ENCODE results near the gene CTXN1.

CTXN1 gene

DNA sequence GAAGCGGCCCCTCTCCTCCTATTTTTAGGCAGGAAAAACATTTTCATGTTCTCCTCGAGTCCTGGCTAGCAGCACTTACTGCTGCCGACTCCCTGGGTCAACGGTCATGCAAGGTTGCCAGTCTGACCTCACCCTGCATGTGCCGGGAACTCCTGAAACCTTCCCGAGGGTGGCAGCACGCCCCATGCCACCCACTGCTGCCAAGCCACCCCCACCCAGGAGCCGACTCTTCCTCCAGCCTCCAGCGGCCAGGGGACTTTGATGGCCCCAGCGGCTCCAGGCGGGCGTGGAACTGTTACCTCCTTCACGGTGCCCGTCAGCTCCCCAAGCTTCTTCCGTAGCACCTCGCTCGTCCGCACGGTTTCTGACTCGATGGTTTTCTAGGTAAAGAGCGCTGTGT, 8.8 kb upstream of the CTXN1 start:
- Histone ChIP-seq H3K4me3 (ENCODE audit: insufficient read depth in 1 of 2, low read depth in 1 of 2, low read length in 2 of 2) (no peak overlapping the region), H3K4me2 (ENCODE audit: low read length, poor library complexity, severe bottlenecking) (no peak overlapping the region), H2BK120ac (ENCODE audit: low read depth, low read length) (no peak overlapping the region), H3K18ac (ENCODE audit: low read depth in 1 of 2, low read length in 2 of 2) (no peak overlapping the region), H3K79me1 (replicated peaks; ENCODE audit: low read length, poor library complexity, severe bottlenecking) (peaks cover 26% of the 10 kb centered on the region), H2AK5ac (ENCODE audit: low read length, severe bottlenecking) (no peak overlapping the region), H3K9ac (ENCODE audit: low read length) (no peak overlapping the region), H3K23ac (ENCODE audit: low read length in 2 of 2) (no peak overlapping the region), H3K9me3 (ENCODE audit: control insufficient read depth, low read length) (no peaks in the 10 kb centered on the region), H2AFZ (ENCODE audit: low read depth, low read length) (no peak overlapping the region), H2BK5ac (ENCODE audit: low read depth, low read length, poor library complexity, severe bottlenecking) (no peak overlapping the region), H3K4ac (ENCODE audit: low read depth in 1 of 2, low read length in 2 of 2) (no peak overlapping the region), H3K27ac (ENCODE audit: low read length, poor library complexity, severe bottlenecking) (no peak overlapping the region), H4K91ac (ENCODE audit: low read length) (no peak overlapping the region), H3K36me3 (ENCODE audit: control insufficient read depth in 1 of 2, insufficient read depth in 2 of 2, low read depth in 1 of 2, low read length in 2 of 2) (peaks cover 80 to 83% of the 10 kb centered on the region in 2 experiments), H3K14ac (ENCODE audit: low read length in 2 of 2) (no peak overlapping the region), H3K27me3 (ENCODE audit: control insufficient read depth in 1 of 2, insufficient read depth in 1 of 2, low read length in 2 of 2) (no peaks in the 10 kb centered on the region), H4K8ac (ENCODE audit: low read length) (no peak overlapping the region), H3K4me1 (ENCODE audit: control insufficient read depth, insufficient read depth, low read depth, low read length) (peaks cover 5% of the 10 kb centered on the region), H2BK15ac (ENCODE audit: low read depth, poor library complexity, severe bottlenecking) (no peak overlapping the region), H2BK12ac (ENCODE audit: low read length in 2 of 2) (no peak overlapping the region)
- DNase-seq = no peak
- 96% methylated on average over 21 of the region's 21 CpGs for WGBS

- no peak overlapping the region for H3K14ac ChIP-seq (ENCODE audit: low read length in 2 of 2)
- no peak overlapping the region for H3K27ac ChIP-seq (ENCODE audit: low read length, poor library complexity, severe bottlenecking)
- H2BK15ac ChIP-seq (ENCODE audit: low read depth, poor library complexity, severe bottlenecking) = no peak overlapping the region
- H3K4me2 ChIP-seq (ENCODE audit: low read length, poor library complexity, severe bottlenecking) = no peak overlapping the region
- H3K9ac ChIP-seq (ENCODE audit: low read length) = no peak overlapping the region
- H2BK120ac ChIP-seq (ENCODE audit: low read depth, low read length) = no peak overlapping the region
- no peak overlapping the region for H3K23ac ChIP-seq (ENCODE audit: low read length in 2 of 2)
- no peak overlapping the region for H3K18ac ChIP-seq (ENCODE audit: low read depth in 1 of 2, low read length in 2 of 2)
- peaks cover 11% of the 10 kb centered on the region for H3K4me1 ChIP-seq (ENCODE audit: control insufficient read depth, insufficient read depth, low read depth, low read length)
- H2AFZ ChIP-seq (ENCODE audit: low read depth, low read length) = no peak overlapping the region
- H2BK5ac ChIP-seq (ENCODE audit: low read depth, low read length, poor library complexity, severe bottlenecking) = no peak overlapping the region
- peaks cover 79 to 81% of the 10 kb centered on the region in 2 experiments for H3K36me3 ChIP-seq (ENCODE audit: control insufficient read depth in 1 of 2, insufficient read depth in 2 of 2, low read depth in 1 of 2, low read length in 2 of 2)
- no peak overlapping the region for H4K91ac ChIP-seq (ENCODE audit: low read length)
- no peak overlapping the region for H3K4ac ChIP-seq (ENCODE audit: low read depth in 1 of 2, low read length in 2 of 2)
- no peaks in the 10 kb centered on the region for H3K27me3 ChIP-seq (ENCODE audit: control insufficient read depth in 1 of 2, insufficient read depth in 1 of 2, low read length in 2 of 2)
- WGBS = 94% methylated on average over 55 of the region's 55 CpGs
- DNase-seq = no peak
- peaks cover 25% of the 10 kb centered on the region for H3K79me1 ChIP-seq (replicated peaks; ENCODE audit: low read length, poor library complexity, severe bottlenecking)
- no peak overlapping the region for H4K8ac ChIP-seq (ENCODE audit: low read length)
- no peak overlapping the region for H2BK12ac ChIP-seq (ENCODE audit: low read length in 2 of 2)
- no peaks in the 10 kb centered on the region for H3K9me3 ChIP-seq (ENCODE audit: control insufficient read depth, low read length)
- H3K4me3 ChIP-seq (ENCODE audit: insufficient read depth in 1 of 2, low read depth in 1 of 2, low read length in 2 of 2) = no peak overlapping the region
- no peak overlapping the region for H2AK5ac ChIP-seq (ENCODE audit: low read length, severe bottlenecking)
Measured at GRCh38 chr19:7933828-7934725, 8.1 kb upstream of the CTXN1 start.

DNA sequence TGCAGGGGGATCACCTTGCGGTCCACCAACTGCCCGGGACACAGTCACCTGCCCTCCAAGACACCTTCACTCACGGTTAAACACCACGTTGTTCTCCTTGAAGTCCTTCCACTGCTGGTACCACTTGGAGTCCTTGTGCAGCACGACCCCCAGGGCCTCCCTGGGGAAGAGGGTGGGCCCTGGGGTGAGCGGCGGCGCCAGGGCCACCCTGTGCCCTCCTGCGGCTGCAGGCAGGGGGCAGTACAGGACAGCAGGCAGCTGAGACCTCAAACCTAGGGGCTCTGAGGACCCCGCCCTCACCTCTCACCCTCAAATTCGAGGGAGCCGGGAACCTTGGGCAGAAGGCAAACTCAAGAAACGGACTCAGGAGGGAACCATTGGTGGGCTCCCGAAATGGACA, 7.5 kb upstream of the CTXN1 start:
- Histone ChIP-seq H3K27ac (ENCODE audit: low read length, poor library complexity, severe bottlenecking) (no peak overlapping the region), H2BK15ac (ENCODE audit: low read depth, poor library complexity, severe bottlenecking) (no peak overlapping the region), H3K23ac (ENCODE audit: low read length in 2 of 2) (no peak overlapping the region), H3K4me3 (ENCODE audit: insufficient read depth in 1 of 2, low read depth in 1 of 2, low read length in 2 of 2) (no peak overlapping the region), H3K36me3 (ENCODE audit: control insufficient read depth in 1 of 2, insufficient read depth in 2 of 2, low read depth in 1 of 2, low read length in 2 of 2) (peaks cover 77 to 79% of the 10 kb centered on the region in 2 experiments), H3K4me1 (ENCODE audit: control insufficient read depth, insufficient read depth, low read depth, low read length) (peaks cover 14% of the 10 kb centered on the region), H3K27me3 (ENCODE audit: control insufficient read depth in 1 of 2, insufficient read depth in 1 of 2, low read length in 2 of 2) (no peaks in the 10 kb centered on the region), H4K91ac (ENCODE audit: low read length) (peak overlapping the region; percentile 44), H2BK12ac (ENCODE audit: low read length in 2 of 2) (no peak overlapping the region), H3K18ac (ENCODE audit: low read depth in 1 of 2, low read length in 2 of 2) (no peak overlapping the region), H3K4ac (ENCODE audit: low read depth in 1 of 2, low read length in 2 of 2) (no peak overlapping the region), H3K9me3 (ENCODE audit: control insufficient read depth, low read length) (no peaks in the 10 kb centered on the region), H2BK120ac (ENCODE audit: low read depth, low read length) (no peak overlapping the region), H3K14ac (ENCODE audit: low read length in 2 of 2) (no peak overlapping the region), H2AK5ac (ENCODE audit: low read length, severe bottlenecking) (no peak overlapping the region), H4K8ac (ENCODE audit: low read length) (no peak overlapping the region), H2BK5ac (ENCODE audit: low read depth, low read length, poor library complexity, severe bottlenecking) (no peak overlapping the region), H2AFZ (ENCODE audit: low read depth, low read length) (no peak overlapping the region), H3K4me2 (ENCODE audit: low read length, poor library complexity, severe bottlenecking) (no peak overlapping the region), H3K79me1 (replicated peaks; ENCODE audit: low read length, poor library complexity, severe bottlenecking) (peaks cover 24% of the 10 kb centered on the region), H3K9ac (ENCODE audit: low read length) (no peak overlapping the region)
- WGBS = 89% methylated on average over 14 of the region's 14 CpGs
- no peak for DNase-seq

DNA sequence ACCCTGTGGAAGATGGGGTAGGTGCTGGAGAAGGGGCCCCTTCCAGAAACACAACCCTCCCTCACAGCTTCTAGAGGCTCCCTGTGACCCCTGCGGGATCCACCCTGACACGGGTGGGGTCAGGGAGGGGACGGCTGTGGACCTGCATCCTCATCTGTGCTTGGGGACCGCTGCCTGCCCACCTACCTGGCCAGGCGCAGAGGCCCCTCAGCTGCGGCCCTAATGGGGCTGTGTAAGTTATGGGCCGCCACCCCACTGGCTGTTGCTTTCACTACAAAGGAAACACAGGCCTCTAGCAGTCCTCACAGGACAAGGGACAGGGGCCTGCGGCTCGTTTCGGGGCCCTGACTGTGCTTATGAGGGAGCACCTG, 7.0 kb upstream of the CTXN1 start:
- H2BK15ac ChIP-seq (ENCODE audit: low read depth, poor library complexity, severe bottlenecking) = no peak overlapping the region
- no peak overlapping the region for H3K18ac ChIP-seq (ENCODE audit: low read depth in 1 of 2, low read length in 2 of 2)
- no peak overlapping the region for H4K8ac ChIP-seq (ENCODE audit: low read length)
- H3K23ac ChIP-seq (ENCODE audit: low read length in 2 of 2) = no peak overlapping the region
- no peak overlapping the region for H3K27ac ChIP-seq (ENCODE audit: low read length, poor library complexity, severe bottlenecking)
- no peaks in the 10 kb centered on the region for H3K9me3 ChIP-seq (ENCODE audit: control insufficient read depth, low read length)
- no peak overlapping the region for H2BK120ac ChIP-seq (ENCODE audit: low read depth, low read length)
- H3K4me2 ChIP-seq (ENCODE audit: low read length, poor library complexity, severe bottlenecking) = no peak overlapping the region
- no peak overlapping the region for H2BK5ac ChIP-seq (ENCODE audit: low read depth, low read length, poor library complexity, severe bottlenecking)
- no peak overlapping the region for H3K14ac ChIP-seq (ENCODE audit: low read length in 2 of 2)
- no peak overlapping the region for H2AFZ ChIP-seq (ENCODE audit: low read depth, low read length)
- H3K4me1 ChIP-seq (ENCODE audit: control insufficient read depth, insufficient read depth, low read depth, low read length) = peaks cover 18% of the 10 kb centered on the region
- H3K4me3 ChIP-seq (ENCODE audit: insufficient read depth in 1 of 2, low read depth in 1 of 2, low read length in 2 of 2) = no peak overlapping the region
- 95% methylated on average over 10 of the region's 10 CpGs for WGBS
- no peak for DNase-seq
- no peak overlapping the region for H4K91ac ChIP-seq (ENCODE audit: low read length)
- H3K27me3 ChIP-seq (ENCODE audit: control insufficient read depth in 1 of 2, insufficient read depth in 1 of 2, low read length in 2 of 2) = no peaks in the 10 kb centered on the region
- H3K79me1 ChIP-seq (replicated peaks; ENCODE audit: low read length, poor library complexity, severe bottlenecking) = peaks cover 24% of the 10 kb centered on the region
- H2AK5ac ChIP-seq (ENCODE audit: low read length, severe bottlenecking) = no peak overlapping the region
- no peak overlapping the region for H3K4ac ChIP-seq (ENCODE audit: low read depth in 1 of 2, low read length in 2 of 2)
- H3K36me3 ChIP-seq (ENCODE audit: control insufficient read depth in 1 of 2, insufficient read depth in 2 of 2, low read depth in 1 of 2, low read length in 2 of 2) = peaks cover 72 to 79% of the 10 kb centered on the region in 2 experiments
- no peak overlapping the region for H3K9ac ChIP-seq (ENCODE audit: low read length)
- H2BK12ac ChIP-seq (ENCODE audit: low read length in 2 of 2) = no peak overlapping the region

Measured in mesenchymal stem cell (in vitro differentiated cells and primary cell).